ENCODE measurements around the gene SERPIND1.
"Not testable (repeated sequence)": the region's sequence is repeated elsewhere in the genome, so short reads cannot be mapped to it uniquely, and the experiment has no call there.

Gene SERPIND1

DNA sequence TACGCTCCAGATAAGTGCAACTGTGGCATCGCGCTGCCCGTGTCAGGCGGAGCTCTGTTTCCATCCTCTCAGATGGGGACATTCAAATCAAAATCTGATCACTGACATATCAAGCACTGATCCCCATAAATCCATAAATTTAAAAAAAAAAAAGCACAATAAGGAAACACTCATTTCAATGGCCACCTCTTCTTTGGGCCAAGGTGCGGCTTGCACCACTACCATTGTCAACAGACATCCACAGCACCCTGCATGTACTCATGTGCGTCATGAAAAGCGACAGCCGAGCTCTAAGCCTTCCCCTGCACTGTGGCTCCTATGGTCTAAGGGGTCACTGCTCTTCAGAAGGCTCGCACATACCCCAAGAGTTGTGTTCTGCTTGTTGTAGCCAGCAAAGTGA is 26.7 kb upstream of the SERPIND1 start:
- no peak for DNase-seq (ENCODE audit: low read depth in 2 of 2)

GRCh38 chr22:20748082-20748481 is 25.8 kb upstream of the SERPIND1 start:
- DNase-seq (ENCODE audit: low read depth in 2 of 2), result no peak

- no peak for DNase-seq (ENCODE audit: low read depth in 2 of 2)
These were observed 25.0 kb upstream of the SERPIND1 start for GRCh38 chr22:20748731-20749428.

- DNase-seq (ENCODE audit: low read depth in 2 of 2), result no peak
These were observed 24.5 kb upstream of the SERPIND1 start for GRCh38 chr22:20749453-20749852.

GRCh38 chr22:20750461-20751184 is 23.3 kb upstream of the SERPIND1 start:
- DNase-seq (ENCODE audit: low read depth in 2 of 2), result no peak

DNA sequence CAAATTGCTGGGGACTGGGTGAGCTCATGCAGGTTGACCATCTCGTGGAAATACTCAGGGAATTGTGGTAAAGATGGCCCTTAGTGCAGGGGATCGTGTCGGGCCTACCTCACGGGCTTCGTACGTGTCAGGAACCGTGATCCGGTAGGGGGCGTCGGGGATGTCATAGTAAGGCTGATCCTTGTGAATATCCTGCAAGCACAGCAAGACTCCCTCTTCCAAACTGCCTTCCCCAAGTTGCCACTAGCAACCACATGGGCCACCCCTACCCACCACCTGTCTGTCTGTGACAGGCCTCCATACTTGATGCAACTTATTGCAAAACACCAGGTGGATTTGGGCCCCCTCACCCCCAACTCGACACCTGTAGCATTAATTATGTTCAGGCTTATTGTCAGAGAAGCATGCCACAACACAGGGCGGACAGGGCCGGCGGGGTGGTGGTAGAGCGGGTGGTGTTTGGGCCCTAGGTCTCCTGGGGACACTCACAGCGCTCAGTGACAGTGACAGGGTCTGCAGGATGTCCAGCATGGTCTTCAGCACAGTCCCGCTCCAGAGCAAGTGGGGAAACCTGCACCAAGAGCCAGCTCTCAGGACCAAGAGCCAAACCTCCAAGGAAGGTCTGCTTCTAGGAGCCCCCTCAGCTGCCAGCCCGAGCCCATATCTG is 22.6 kb upstream of the SERPIND1 start:
- DNase-seq (ENCODE audit: low read depth in 2 of 2), result no peak

DNA sequence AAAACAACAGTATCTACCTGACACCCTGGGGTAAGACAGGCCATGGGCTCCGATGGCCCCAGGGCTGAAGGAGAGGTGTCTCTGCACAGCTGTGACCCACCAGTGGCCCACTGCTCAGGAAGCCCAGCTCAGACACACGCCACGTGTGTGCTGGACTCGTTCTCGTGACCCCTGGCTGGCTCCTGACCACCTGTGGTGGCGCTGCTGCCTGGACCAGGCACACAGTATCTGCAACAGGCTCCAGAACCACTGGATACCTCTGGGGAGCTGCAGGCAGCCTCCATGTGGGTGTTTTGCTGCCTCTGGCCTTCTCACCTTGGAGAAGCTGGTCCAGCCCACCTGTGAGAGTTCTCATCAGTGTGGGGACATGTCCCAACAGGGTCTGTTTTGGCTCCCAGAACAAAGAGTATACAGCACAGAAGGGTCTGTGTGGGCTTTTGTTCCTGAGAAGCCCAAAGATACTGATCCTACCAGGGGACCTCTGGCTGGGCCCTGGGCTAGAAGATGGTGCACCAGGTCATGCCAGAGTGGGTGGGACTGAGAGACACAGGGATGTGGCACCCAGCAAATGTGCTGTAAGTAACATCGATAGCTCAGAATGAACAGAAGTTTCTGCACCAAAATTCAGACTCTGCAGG is 21.7 kb upstream of the SERPIND1 start:
- no peak for DNase-seq (ENCODE audit: low read depth in 2 of 2)

- DNase-seq (ENCODE audit: low read depth in 2 of 2), result no peak
These were observed 21.0 kb upstream of the SERPIND1 start for GRCh38 chr22:20752873-20753272.

DNA sequence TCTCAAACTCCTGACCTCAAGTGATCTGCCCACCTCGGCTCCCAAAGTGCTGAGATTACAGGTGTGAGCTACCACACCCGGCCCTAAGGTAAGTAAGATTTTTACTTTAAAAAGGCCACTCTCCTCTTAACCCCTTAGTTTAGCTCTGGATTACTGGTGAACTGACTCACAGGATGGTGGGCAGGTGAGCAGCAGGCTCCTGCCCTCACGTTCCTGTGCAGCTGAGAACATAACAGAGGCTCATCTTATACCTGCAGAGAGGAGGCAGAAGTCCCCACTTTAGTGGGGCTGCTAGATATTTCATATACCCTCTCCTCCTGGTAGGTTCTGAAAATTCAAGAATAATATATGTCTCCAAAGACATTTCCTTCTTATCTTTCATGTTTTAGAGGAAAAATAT is 17.1 kb upstream of the SERPIND1 start:
- DNase-seq (ENCODE audit: low read depth in 2 of 2), result no peak

- DNase-seq (ENCODE audit: low read depth in 2 of 2), result no peak
These were observed 15.2 kb upstream of the SERPIND1 start for GRCh38 chr22:20758688-20759087.

- DNase-seq (ENCODE audit: low read depth in 2 of 2), result no peak
These were observed 13.8 kb upstream of the SERPIND1 start for GRCh38 chr22:20760084-20760483.

DNA sequence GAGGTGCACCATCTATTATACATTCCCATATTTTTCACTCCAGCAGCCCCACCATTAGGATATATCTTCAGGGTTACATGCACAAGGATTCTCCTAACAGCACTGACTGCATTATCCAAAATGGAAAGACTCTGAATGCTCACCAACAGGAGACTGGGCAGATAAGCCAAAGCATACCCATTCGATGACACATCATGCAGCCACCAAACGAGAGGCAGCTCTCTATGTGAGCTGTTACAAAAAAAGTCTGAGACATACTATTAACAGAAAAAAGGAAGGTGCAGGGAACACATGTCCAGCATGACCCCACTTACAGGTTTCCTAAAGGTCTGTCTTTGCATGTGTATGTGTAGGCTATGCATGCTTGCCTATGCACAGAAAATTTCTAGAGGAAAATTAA is 12.4 kb upstream of the SERPIND1 start:
- DNase-seq (ENCODE audit: low read depth in 2 of 2), result no peak

GRCh38 chr22:20762233-20762796 is 11.6 kb upstream of the SERPIND1 start:
- DNase-seq (ENCODE audit: low read depth in 2 of 2), result no peak

DNA sequence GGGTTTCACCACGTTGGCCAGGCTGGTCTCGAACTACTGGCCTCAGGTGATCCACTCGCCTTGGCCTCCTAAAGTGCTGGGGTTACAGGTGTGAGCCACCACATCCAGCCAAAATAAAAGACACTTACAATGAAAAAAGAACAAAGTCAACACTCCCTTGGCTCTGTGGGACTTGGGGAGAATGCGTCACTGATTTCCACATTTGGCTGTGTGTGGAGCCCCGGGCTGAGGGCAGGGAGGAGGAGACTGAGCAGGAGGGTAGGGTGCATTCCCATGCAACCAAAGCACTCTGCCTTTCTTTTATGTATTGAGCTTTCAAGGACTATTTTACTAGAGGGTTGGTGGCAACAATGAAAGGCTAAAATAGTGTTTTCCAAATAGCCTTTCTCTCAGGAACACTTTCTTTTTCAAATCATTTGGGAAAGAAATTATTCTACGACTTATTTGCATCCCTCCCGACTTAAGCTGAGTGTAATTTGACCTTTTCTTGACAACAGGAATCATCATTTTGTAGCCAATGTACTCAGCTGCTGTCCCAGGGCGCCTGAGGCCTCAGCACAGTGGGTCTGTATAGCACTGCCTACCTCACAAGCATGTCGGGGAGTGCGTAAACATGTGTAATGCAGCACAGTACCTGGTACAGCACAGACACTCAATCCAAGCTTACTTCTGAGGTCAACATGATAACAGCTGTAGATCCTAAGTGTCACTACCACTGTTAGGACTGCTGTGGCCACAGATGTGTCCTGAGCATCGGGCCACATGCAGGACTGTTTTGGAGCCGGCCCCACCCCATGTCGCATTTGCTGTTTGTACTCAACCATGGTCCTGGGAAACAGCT is 10.1 kb upstream of the SERPIND1 start:
- DNase-seq (ENCODE audit: low read depth in 2 of 2), result no peak

GRCh38 chr22:20764471-20764720 is 9.5 kb upstream of the SERPIND1 start:
- DNase-seq (ENCODE audit: low read depth in 2 of 2), result no peak

DNA sequence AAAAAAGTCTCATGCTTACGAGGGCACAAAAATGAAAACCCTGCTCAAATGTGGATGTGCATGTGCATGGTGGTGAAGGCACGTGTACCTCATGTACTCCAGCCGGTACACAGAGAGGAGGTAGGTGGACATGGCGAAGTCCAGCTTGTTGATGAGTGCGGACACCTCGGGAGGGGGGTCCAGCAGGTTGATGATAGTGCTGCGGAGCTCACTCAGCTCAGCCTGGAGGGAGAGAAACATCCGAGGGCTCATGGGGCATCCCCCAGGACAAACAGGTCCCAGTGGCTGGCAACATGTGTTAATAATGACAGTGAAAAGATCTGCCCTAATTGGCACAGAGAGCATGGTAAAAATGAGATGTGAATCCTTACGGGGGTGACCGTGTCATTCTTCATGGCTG is 9.2 kb upstream of the SERPIND1 start:
- DNase-seq (ENCODE audit: low read depth in 2 of 2), result no peak

DNA sequence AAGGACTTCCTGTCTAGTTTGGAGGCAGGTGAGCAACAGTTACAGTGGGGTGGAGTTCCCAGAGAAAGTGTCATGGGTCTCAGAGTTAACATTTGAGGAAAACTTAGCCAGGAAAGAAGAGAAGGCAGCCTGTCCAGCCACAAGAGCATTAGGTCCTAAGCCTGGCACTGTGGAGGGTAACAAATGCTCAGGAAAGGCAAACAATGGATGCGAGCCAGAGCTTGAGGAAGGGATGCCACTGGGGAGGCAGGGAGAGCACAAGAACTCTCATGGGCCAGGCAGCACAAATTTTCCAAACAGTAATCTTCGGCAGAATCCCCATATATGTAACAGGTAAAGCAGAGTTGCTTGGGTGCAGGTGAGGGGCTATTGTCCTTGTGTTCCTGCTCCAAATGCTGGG is 8.0 kb upstream of the SERPIND1 start:
- DNase-seq (ENCODE audit: low read depth in 2 of 2), result no peak

- no peak for DNase-seq (ENCODE audit: low read depth in 2 of 2)
These were observed 7.4 kb upstream of the SERPIND1 start for GRCh38 chr22:20766530-20766929.

DNA sequence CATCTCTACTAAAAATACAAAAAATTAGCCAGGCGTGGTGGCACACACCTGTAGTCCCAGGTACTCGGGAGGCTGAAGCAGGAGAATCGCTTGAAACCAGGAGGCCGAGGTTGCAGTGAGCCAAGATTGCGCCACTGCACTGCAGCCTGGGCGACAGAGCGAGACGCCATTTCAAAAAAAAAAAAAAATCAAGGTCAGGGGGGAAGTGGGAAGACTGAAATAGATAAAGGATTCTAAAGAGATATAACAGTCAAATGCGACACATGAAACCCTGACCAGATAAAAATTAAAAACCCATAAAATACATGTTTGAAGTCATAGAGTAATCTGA is 4.5 kb upstream of the SERPIND1 start:
- DNase-seq (ENCODE audit: low read depth in 2 of 2), result not testable (repeated sequence)

DNA sequence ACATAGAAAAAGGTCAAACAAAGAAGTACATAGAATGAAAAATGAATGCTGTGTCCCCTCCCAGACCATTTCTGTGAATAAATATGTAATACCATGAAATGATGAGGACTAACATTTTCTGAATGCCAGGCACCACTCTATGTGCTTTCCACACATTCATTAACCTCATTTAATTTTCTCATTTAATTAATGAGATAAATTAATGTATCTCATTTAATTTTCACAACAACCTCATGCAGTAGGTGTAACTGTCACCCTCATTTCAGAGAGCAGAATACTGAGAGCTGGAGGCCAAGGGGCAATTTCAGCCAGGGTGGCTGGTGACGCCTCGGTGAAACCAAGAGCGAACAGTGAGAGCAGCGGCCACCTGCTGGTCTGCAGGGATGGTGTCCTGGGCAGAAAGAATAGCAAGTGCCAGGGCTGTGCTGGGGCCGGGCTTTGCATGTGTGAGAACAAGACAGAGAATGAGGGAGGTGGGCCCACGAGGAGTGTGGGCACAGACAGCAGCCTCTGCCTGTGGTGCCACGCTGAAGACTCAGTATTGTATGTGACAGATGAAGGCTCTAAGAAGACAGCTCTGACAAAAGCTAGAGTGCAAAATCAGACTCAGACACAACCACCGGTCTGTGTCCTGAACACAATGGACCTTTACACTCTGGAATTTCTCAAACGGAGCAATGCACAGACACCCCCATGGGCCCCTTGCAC is 1.8 kb upstream of the SERPIND1 start:
- DNase-seq (ENCODE audit: low read depth in 2 of 2), result no peak

DNA sequence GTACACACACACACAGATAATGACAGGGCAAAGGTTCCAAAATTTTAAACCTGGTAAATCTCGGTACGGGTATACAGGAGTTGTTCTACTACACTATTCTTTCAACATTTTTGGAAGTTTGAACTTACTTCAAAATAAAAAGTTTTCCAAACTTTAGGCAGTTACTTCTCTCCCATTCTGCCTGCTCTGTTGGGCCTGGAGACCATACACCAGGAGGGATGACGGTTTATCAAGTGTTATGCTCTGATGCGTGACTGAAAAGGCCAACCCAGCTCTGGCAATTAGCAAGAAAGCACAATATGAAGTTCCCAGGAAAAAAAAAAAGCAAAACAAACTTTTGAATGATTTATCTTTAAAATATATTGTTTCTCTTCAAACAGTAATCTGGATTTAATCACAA is 969 bp downstream of the SERPIND1 start:
- DNase-seq (ENCODE audit: low read depth in 2 of 2), result no peak

Data from stimulated activated CD8-positive, alpha-beta memory T cell treated with anti-CD3 and anti-CD28 coated beads, Interleukin-15, amount 100 ng/mL, for 4 hours (primary cell).